ENCODE measurements around the gene GREB1.
"Not testable (repeated sequence)": the region's sequence is repeated elsewhere in the genome, so short reads cannot be mapped to it uniquely, and the experiment has no call there.

The GREB1 gene

DNA sequence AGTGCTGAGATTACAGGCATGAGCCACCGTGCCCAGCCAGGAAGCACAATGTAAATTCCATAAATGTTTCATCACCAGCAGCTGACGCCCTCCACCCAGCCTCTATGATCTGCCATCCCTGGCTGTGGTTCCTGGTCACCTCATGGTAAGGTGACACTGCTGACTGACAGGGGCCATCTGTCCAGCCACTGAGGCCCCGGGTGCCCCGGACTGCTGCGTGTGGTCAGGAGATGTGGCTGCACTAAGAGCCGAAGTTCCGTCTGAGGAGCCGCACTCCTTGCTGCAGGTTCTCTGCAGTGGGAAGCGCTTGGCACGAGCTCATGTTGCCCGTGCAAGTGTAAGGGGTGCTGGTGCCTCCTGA, 125.2 kb downstream of the GREB1 start:
- peaks cover 3% of the 10 kb centered on the region for H3K27me3 ChIP-seq
- no peaks in the 10 kb centered on the region for H3K36me3 ChIP-seq
- no peak overlapping the region for H3K4me3 ChIP-seq (ENCODE audit: low read depth in 1 of 2, low read length in 1 of 2)
- TF ChIP-seq, protein P1, sequence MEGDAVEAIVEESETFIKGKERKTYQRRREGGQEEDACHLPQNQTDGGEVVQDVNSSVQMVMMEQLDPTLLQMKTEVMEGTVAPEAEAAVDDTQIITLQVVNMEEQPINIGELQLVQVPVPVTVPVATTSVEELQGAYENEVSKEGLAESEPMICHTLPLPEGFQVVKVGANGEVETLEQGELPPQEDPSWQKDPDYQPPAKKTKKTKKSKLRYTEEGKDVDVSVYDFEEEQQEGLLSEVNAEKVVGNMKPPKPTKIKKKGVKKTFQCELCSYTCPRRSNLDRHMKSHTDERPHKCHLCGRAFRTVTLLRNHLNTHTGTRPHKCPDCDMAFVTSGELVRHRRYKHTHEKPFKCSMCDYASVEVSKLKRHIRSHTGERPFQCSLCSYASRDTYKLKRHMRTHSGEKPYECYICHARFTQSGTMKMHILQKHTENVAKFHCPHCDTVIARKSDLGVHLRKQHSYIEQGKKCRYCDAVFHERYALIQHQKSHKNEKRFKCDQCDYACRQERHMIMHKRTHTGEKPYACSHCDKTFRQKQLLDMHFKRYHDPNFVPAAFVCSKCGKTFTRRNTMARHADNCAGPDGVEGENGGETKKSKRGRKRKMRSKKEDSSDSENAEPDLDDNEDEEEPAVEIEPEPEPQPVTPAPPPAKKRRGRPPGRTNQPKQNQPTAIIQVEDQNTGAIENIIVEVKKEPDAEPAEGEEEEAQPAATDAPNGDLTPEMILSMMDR (IDR thresholded peaks at IDR 0.05): no peak
- no peak overlapping the region for H3K27ac ChIP-seq
- H3K9me3 ChIP-seq: no peaks in the 10 kb centered on the region
- no peaks in the 10 kb centered on the region for H3K4me1 ChIP-seq (ENCODE audit: control insufficient read depth in 1 of 2, insufficient read depth in 1 of 2, low read depth in 1 of 2, low read length in 1 of 2)

- no peaks in the 10 kb centered on the region for H3K9me3 ChIP-seq
- peaks cover 3% of the 10 kb centered on the region for H3K27me3 ChIP-seq
- H3K4me3 ChIP-seq (ENCODE audit: low read depth in 1 of 2, low read length in 1 of 2): no peak overlapping the region
- no peak overlapping the region for H3K27ac ChIP-seq
- H3K36me3 ChIP-seq: no peaks in the 10 kb centered on the region
- TF ChIP-seq, protein P1 (IDR thresholded peaks at IDR 0.05): no peak
- no peaks in the 10 kb centered on the region for H3K4me1 ChIP-seq (ENCODE audit: control insufficient read depth in 1 of 2, insufficient read depth in 1 of 2, low read depth in 1 of 2, low read length in 1 of 2)
Measured at GRCh38 chr2:11659851-11660250, 126.0 kb downstream of the GREB1 start.

GRCh38 chr2:11660396-11660795, 126.6 kb downstream of the GREB1 start:
- not testable (repeated sequence) for H3K4me1 ChIP-seq (ENCODE audit: control insufficient read depth in 1 of 2, insufficient read depth in 1 of 2, low read depth in 1 of 2, low read length in 1 of 2); H3K27ac ChIP-seq; H3K27me3 ChIP-seq; H3K9me3 ChIP-seq; H3K4me3 ChIP-seq (ENCODE audit: low read depth in 1 of 2, low read length in 1 of 2); H3K36me3 ChIP-seq

GRCh38 chr2:11661891-11662435, 128.1 kb downstream of the GREB1 start:
- Histone ChIP-seq H3K36me3 (no peaks in the 10 kb centered on the region), H3K27me3 (peaks cover 3% of the 10 kb centered on the region), H3K27ac (no peak overlapping the region), H3K4me3 (ENCODE audit: low read depth in 1 of 2, low read length in 1 of 2) (no peak overlapping the region), H3K4me1 (ENCODE audit: control insufficient read depth in 1 of 2, insufficient read depth in 1 of 2, low read depth in 1 of 2, low read length in 1 of 2) (no peaks in the 10 kb centered on the region), H3K9me3 (no peaks in the 10 kb centered on the region)
- TF ChIP-seq, protein P1 (IDR thresholded peaks at IDR 0.05): no peak

DNA sequence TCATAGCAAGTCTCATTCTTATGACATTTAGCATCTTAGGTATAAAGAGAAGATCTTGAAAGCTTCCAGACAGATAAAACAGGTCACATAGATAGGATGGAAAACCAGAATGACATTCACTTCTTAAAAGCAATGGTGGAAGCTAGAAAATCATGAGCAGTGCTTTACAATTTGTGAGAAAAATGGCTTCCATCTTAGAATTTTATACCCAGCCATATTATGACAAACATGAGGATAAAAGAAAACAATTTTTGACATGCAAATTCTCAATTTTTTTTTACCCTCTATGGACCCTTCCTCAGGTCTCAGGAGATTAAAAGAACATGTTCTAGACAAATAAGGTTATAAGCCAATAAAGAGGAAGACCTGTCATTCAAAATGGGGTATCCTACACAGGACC, 129.0 kb downstream of the GREB1 start:
- H3K36me3 ChIP-seq: no peaks in the 10 kb centered on the region
- TF ChIP-seq, protein P1 (IDR thresholded peaks at IDR 0.05): no peak
- no peak overlapping the region for H3K4me3 ChIP-seq (ENCODE audit: low read depth in 1 of 2, low read length in 1 of 2)
- H3K4me1 ChIP-seq (ENCODE audit: control insufficient read depth in 1 of 2, insufficient read depth in 1 of 2, low read depth in 1 of 2, low read length in 1 of 2): no peaks in the 10 kb centered on the region
- H3K27ac ChIP-seq: no peak overlapping the region
- peaks cover 10% of the 10 kb centered on the region for H3K27me3 ChIP-seq
- H3K9me3 ChIP-seq: no peaks in the 10 kb centered on the region

GRCh38 chr2:11663427-11663826, 129.6 kb downstream of the GREB1 start:
- H3K27me3 ChIP-seq: peaks cover 15% of the 10 kb centered on the region
- H3K4me3 ChIP-seq (ENCODE audit: low read depth in 1 of 2, low read length in 1 of 2): no peak overlapping the region
- no peaks in the 10 kb centered on the region for H3K9me3 ChIP-seq
- no peaks in the 10 kb centered on the region for H3K4me1 ChIP-seq (ENCODE audit: control insufficient read depth in 1 of 2, insufficient read depth in 1 of 2, low read depth in 1 of 2, low read length in 1 of 2)
- no peak overlapping the region for H3K27ac ChIP-seq
- TF ChIP-seq, protein P1 (IDR thresholded peaks at IDR 0.05): no peak
- no peaks in the 10 kb centered on the region for H3K36me3 ChIP-seq
